ENCODE results near the gene CGB2.
"Not testable (repeated sequence)": the region's sequence is repeated elsewhere in the genome, so short reads cannot be mapped to it uniquely, and the experiment has no call there.

Gene CGB2

DNA sequence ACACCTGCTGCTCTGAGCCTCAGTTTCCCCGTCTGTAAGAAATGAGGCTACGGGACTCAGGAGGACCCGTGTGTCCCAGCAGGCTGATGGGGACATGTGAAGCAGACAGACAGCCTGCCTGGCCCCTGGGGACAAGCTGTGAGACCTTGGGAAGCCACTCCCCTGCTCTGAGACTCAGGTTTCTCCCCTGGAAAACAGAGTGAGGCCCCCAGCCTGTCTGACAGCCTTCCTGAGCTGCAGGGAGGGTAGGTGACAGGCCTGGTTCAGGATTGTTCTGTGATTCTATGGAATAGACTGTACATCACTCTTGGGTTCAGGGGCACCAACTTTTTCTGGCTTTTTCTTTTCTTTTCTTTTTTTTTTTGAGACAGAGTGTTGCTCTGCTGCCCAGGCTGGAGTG, 35.9 kb downstream of the CGB2 start:
- no peak for DNase-seq (ENCODE audit: low read depth in 2 of 2)

DNA sequence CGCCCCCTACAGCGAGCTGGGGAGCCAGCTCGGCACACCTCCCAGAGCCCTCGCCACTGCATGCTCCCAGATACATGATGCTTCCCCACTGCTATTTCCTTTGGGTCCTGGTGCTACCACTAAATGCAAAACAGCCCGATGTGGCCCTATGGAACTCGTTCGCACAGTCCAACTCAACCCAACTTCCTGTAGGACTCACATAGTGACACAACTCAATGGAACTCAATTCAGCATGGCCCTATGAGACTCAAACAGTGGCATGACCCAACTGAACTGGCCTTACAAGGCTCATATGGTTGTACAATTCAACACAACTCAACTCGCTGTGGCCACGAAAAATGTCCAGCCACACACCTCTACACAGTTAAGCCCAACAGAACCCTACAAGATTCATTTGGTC, 37.3 kb downstream of the CGB2 start:
- DNase-seq (ENCODE audit: low read depth in 2 of 2) = no peak

DNA sequence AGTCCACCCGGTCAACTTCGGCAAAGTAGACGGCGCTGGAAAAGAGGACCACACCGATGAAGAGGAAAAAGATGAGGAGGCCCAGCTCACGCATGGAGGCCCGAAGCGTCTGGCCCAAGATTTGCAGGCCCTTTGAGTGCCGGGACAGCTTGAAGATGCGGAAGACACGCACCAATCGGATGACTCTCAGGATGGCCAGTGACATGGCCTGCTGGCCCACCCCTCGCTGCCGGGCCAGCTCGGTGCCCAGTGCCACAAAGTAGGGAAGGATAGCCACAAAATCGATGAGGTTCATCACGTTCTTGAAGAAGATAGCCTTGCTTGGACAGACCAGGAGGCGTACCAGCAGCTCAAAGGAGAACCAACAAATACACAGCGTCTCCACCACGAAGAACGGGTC, 38.7 kb downstream of the CGB2 start:
- DNase-seq (ENCODE audit: low read depth in 2 of 2) = no peak

DNA sequence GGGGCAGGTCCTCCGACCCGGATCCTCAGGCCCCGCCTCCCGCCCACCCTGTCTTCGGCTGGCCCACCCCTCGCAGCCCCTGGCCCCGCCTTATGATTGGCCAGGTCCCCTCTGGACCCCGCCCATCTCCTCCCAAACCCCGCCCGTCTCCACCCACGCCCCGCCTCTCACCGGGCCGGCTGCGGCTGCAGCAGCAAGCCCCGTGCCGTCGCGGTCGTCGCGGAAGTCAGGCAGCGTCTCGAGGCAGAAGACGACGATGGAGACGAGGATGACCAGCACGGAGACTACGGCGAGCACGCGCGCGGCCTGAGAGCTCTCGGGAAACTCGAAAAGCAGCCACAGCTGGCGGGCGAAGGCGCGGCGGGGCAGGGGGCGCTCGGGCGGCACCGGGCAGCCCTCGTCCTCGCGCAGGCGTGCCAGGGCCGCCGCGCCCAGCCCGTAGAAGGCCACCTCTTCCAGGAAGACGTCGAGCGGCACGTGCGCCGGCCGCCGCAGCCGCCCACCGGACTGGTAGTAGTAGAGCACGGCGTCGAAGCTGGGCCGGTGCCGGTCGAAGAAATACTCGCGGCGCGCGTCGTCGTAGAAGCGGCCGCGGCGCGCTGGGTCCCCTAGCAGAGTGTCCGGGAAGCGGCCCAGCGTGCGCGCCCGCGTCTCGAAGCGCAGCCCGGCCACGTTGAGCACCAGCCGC, 40.3 kb downstream of the CGB2 start:
- no peak for DNase-seq (ENCODE audit: low read depth in 2 of 2)

DNA sequence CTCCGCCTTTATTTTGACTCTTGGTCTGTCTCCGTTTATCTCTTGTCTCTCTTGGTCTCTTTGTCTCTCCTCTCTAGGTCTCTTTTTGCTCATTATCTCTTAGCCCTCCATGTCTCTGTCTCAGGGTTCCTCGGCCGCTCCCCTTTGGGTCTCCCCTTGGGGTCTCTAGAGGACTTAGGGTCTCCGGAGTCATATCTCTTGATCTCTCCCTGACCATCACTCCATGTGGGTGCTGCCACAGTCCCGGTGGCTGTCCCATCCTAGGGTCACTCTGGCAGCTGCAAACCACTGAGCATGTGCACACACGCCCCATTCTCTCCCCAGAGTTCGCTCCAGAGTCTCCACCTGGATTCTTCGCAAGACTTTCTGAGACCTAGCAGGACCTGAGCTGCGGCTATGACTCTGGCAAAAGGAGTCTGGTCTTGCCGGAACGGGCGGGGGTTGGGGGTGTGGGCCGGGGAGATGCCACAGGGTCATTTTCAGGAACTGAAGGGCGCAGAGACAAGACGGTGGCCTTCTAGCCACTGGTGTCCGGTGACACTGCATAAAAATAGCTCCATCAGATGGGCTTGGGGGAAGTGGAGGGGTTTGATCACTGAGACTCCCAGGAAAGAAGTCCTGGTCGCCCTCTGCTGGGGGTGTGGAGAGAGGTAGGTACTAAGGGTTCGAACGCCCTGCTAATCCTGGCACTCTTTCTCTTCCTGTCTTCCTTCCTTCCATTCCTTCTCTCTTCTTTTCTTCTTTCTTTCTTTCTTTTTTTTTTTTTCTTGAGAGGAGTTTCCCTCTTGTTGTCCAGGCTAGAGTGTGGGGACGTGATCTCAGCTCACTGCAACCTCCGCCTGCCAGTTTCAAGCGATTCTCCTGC, 42.1 kb downstream of the CGB2 start:
- DNase-seq (ENCODE audit: low read depth in 2 of 2) = no peak

DNA sequence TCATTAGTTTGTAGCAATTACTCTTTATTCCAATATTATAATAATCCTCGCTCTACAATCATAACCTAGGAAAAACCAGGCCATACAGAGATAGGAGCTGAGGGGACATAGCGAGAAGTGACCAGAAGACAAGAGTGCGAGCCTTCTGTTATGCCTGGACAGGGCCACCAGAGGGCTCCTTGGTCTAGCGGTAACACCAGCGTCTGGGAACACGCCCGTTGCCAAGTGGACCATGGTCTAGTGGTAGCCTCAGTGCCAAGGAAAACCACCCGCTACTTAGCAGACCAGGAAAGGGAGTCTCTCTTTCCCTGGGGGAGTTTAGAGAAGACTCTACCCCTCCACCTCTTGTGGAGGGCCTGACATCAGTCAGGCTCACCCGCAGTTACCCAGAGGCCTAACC, 43.2 kb downstream of the CGB2 start:
- not testable (repeated sequence) for DNase-seq (ENCODE audit: low read depth in 2 of 2)

DNA sequence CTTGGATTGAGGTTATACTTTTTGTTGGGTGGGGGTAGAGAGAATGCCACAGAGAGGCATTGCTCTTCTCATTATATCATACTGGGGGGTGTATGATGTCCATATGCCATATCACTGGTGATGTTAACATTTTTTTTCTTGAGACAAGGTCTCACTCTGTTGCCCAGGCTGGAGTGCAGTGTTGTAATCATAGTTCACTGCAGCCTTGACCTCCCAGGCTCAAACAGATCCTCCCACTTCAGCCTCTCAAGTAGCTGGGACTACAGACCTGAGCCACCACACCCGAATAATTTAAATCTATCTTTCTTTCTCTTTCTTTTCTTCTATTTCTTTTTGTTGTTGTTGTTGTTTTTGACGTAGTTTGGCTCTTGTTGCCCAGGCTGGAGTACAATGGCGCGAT, 48.7 kb downstream of the CGB2 start:
- DNase-seq (ENCODE audit: low read depth in 2 of 2) = no peak

DNA sequence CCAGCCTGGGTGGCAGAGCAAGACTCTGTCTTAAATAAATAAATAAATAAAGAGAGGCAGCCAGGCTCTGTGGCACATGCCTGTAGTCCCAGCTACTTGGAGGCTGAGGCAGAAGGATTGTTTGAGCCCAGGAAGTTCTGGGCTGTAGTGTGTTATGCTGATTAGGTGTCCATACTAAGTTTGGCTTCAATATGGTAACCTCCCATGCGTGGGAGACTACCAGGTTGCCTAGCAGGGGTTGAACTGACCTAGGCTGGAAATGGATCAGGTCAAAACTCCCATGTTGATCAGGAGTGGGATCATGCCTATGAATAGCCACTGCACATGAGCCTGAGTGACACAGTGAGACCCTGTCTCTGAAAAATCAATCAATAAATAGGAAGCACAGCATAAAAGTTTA, 49.6 kb downstream of the CGB2 start:
- DNase-seq (ENCODE audit: low read depth in 2 of 2) = no peak
